Thyroid gland (tissue), 4 donors: ENCODE data around the gene UBQLN4. TPM values are rescaled to one million over a fixed set of nuclear protein-coding genes. Genes with fewer than 3 reads are reported as not detected.

Source experiments
- DNase-seq, 2 donors: peaks; one replicate each; pipeline ENCODE4 v3.0.0-alpha.2; 2019
- H3K27ac ChIP-seq, 3 donors: fragments of 200-600 bp; sonication (generic); 1 replicate in 2 of 3; 2 replicates in 1 of 3; pipeline ENCODE4 v1.5.1; 2016 to 2019; ENCODE audit warnings: mild to moderate bottlenecking in 1 of 3, moderate library complexity in 1 of 3
- H3K27me3 ChIP-seq: fragments of 200-600 bp; sonication (generic); one replicate; pipeline ENCODE4 v1.5.1; 2019
- H3K36me3 ChIP-seq, 2 donors: fragments of 200-600 bp; sonication (generic); one replicate each; pipeline ENCODE4 v1.5.1; 2016 to 2019
- H3K4me1 ChIP-seq, 2 donors: fragments of 200-600 bp; sonication (generic); one replicate each; pipeline ENCODE4 v1.5.1; 2017 to 2019
- H3K4me3 ChIP-seq, 3 donors: fragments of 200-600 bp; sonication (generic); replicated peaks in 1 of 3; 1 replicate in 2 of 3; 2 replicates in 1 of 3; pipeline ENCODE4 v1.5.1; 2016; ENCODE audit warnings: mild to moderate bottlenecking in 1 of 3
- H3K9me3 ChIP-seq: fragments of 200-600 bp; sonication (generic); one replicate; pipeline ENCODE4 v1.5.1; 2017
- CTCF ChIP-seq, 6 experiments: fragments of 200-600 bp in 3 of 6; fragments of 450-650 bp in 3 of 6; sonication (generic) in 3 of 6; IDR thresholded peaks; one replicate each; pipeline ENCODE4 v1.5.1; 2016 to 2019; ENCODE audit warnings: antibody characterized with exemption in 6 of 6, mild to moderate bottlenecking in 2 of 6, inconsistent platforms in 1 of 6, moderate library complexity in 1 of 6
- POLR2A ChIP-seq, 2 donors: fragments of 450-650 bp; IDR thresholded peaks; one replicate each; pipeline ENCODE4 v1.6.1; 2017; ENCODE audit warnings: antibody characterized with exemption in 2 of 2, mild to moderate bottlenecking in 2 of 2, moderate library complexity in 1 of 2
- whole genome bisulfite sequencing, 2 donors: methylation state at CpG; one replicate each; pipeline ENCODE4 v1.1.5; 2017; 5-methylcytosine and 5-hydroxymethylcytosine counted together
- intact Hi-C: fragments of 100-400 bp; cut with DNase I; formaldehyde crosslinking; loops from one replicate; pipeline ENCODE4 v1.15.1; 2023
- total RNA-seq, 4 donors: library from RNA; depleted of rRNA; stranded (reverse); fragments of >200 nt; gene quantifications; one replicate each; pipeline ENCODE4 v1.2.3, GENCODE V29; 2016

The UBQLN4 gene
- total RNA-seq, 4 donors from 2014 or later = 10.8 to 18.8 (median 16.9) TPM

- TF ChIP-seq POLR2A (IDR thresholded peaks at IDR 0.05) (no peak), CTCF (IDR thresholded peaks at IDR 0.05) (no peak)
- Histone ChIP-seq H3K9me3 (no peaks in the 10 kb centered on the region), H3K27me3 (no peaks in the 10 kb centered on the region), H3K4me3 (no peak overlapping the region), H3K36me3 (no peaks in the 10 kb centered on the region), H3K27ac (no peak overlapping the region), H3K4me1 (peaks cover 23 to 55% of the 10 kb centered on the region in 2 donors)
- WGBS, 2 donors = 80 to 86% methylated on average over 3 of the region's 3 CpGs
- intact Hi-C loops = loop anchor here (5.0 kb wide), 1 partner anchor 128 kb away; no protein-coding TSS in a partner anchor
- no peak for DNase-seq
Measured at GRCh38 chr1:156099282-156099681, 45.7 kb upstream of the UBQLN4 start.

- Histone ChIP-seq H3K27ac (no peak overlapping the region), H3K9me3 (no peaks in the 10 kb centered on the region), H3K36me3 (no peaks in the 10 kb centered on the region), H3K4me3 (no peak overlapping the region), H3K4me1 (peaks cover 18 to 50% of the 10 kb centered on the region in 2 donors), H3K27me3 (no peaks in the 10 kb centered on the region)
- TF ChIP-seq POLR2A (IDR thresholded peaks at IDR 0.05) (no peak), CTCF (IDR thresholded peaks at IDR 0.05) (no peak)
- intact Hi-C loops = loop anchor here (5.0 kb wide), 1 partner anchor 129 kb away; no protein-coding TSS in a partner anchor
- DNase-seq = no peak
- 80 to 92% methylated on average over 2 of the region's 2 CpGs for WGBS, 2 donors
Measured at GRCh38 chr1:156098784-156099183, 45.2 kb upstream of the UBQLN4 start.

GRCh38 chr1:156097499-156098178 is 44.0 kb upstream of the UBQLN4 start:
- Histone ChIP-seq H3K4me1 (peaks cover 10 to 39% of the 10 kb centered on the region in 2 donors), H3K27ac (peak overlapping the region in 2 of 3 donors; percentile 64 to 89), H3K4me3 (no peak overlapping the region), H3K27me3 (no peaks in the 10 kb centered on the region), H3K36me3 (no peaks in the 10 kb centered on the region), H3K9me3 (no peaks in the 10 kb centered on the region)
- no peak for DNase-seq
- 84 to 89% methylated on average over 5 to 9 of the region's 9 CpGs for WGBS, 2 donors
- no peak for TF ChIP-seq CTCF (IDR thresholded peaks at IDR 0.05)
- no peak for TF ChIP-seq POLR2A (IDR thresholded peaks at IDR 0.05)
- intact Hi-C loops = loop anchor here (2.0 to 5.0 kb wide), 2 partner anchors 33 to 130 kb away; no protein-coding TSS in a partner anchor

- intact Hi-C loops = loop anchor here (2.0 to 5.0 kb wide), 2 partner anchors 34 to 130 kb away; no protein-coding TSS in a partner anchor
- H3K9me3 ChIP-seq = no peaks in the 10 kb centered on the region
- WGBS, 2 donors = 22 to 38% methylated on average over 12 to 13 of the region's 14 CpGs
Measured at GRCh38 chr1:156096640-156097391, 43.2 kb upstream of the UBQLN4 start.

More at GRCh38 chr1:156096640-156097391, 43.2 kb upstream of the UBQLN4 start:
- peak overlapping the region; percentile 23 to 89 (median 64) for H3K27ac ChIP-seq
- no peaks in the 10 kb centered on the region for H3K36me3 ChIP-seq
- no peak for TF ChIP-seq POLR2A (IDR thresholded peaks at IDR 0.05)
- peak; percentile 88 to 98 (median 94) for TF ChIP-seq CTCF (IDR thresholded peaks at IDR 0.05)
- DNase-seq = peak; percentile 91 to 92
- peaks cover 8 to 31% of the 10 kb centered on the region in 2 donors for H3K4me1 ChIP-seq
- H3K4me3 ChIP-seq = no peak overlapping the region
- no peaks in the 10 kb centered on the region for H3K27me3 ChIP-seq
